ENCODE results near the gene KIF3A.
"Not testable (repeated sequence)": the region's sequence is repeated elsewhere in the genome, so short reads cannot be mapped to it uniquely, and the experiment has no call there.

Gene KIF3A

DNA sequence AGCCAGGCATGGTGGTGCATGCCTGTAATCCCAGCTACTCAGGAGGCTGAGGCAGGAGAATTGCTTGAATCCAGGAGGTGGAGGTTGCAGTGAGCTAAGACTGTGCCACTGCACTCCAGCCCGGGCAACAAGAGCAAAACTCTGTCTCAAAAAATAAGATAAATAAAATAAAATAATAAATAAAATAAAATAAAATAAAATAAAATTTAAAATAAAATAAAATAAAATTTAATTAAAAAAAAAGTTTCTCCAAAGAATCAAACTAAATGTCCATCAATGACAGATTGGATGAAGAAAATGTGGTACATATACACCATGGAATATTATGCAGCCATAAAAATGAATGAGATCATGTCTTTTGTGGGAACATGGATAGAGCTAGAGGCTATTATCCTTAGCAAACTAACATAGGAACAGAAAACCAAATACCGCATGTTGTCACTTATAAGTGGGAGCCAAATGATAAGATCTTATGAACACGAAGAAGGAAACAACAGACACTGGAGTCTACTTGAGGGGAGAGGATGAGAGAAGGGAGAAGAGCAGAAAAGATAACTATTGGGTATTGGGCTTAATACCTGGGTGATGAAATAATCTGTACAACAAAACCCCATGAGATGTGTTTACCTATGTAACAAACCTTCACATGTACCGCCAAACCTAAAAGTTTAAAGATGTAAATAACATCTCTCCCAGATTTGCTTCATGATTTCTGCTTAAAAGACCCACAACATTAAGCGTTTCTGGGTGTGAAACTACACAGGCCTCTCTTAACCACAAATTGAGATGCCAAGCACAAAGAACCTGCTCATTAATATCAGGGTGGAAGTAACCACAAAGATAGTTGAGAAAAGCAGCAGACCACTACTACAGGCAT is 45.4 kb downstream of the KIF3A start:
- H2BK15ac ChIP-seq (ENCODE audit: low read length); H3K14ac ChIP-seq (ENCODE audit: low read length); H3K4me3 ChIP-seq (ENCODE audit: low read length in 2 of 2); H3K23ac ChIP-seq (ENCODE audit: low read depth, low read length, poor library complexity); DNase-seq (ENCODE audit: low spot score); H3K9ac ChIP-seq (ENCODE audit: low read depth, low read length, poor library complexity); H2BK120ac ChIP-seq (ENCODE audit: low read depth, low read length); H3K4me2 ChIP-seq (ENCODE audit: insufficient read depth, low read length, poor library complexity, severe bottlenecking); H3K4ac ChIP-seq (ENCODE audit: low read length); H3K27ac ChIP-seq (replicated peaks; ENCODE audit: low read length); H3K27me3 ChIP-seq (ENCODE audit: control insufficient read depth in 3 of 3, insufficient read depth in 3 of 3, low read depth in 1 of 3, low read length in 3 of 3); H3K4me1 ChIP-seq (ENCODE audit: control insufficient read depth in 2 of 2, insufficient read depth in 1 of 2, low read depth in 1 of 2, low read length in 2 of 2); H2BK5ac ChIP-seq (ENCODE audit: low read length); H2BK12ac ChIP-seq (ENCODE audit: low read length); H2AFZ ChIP-seq (ENCODE audit: low read length); H4K91ac ChIP-seq (ENCODE audit: low read depth, low read length, poor library complexity); H3K79me1 ChIP-seq (ENCODE audit: low read depth, low read length); H3K9me3 ChIP-seq (replicated peaks in 1 of 2; ENCODE audit: control insufficient read depth in 2 of 2, insufficient read depth in 1 of 2, low read depth in 1 of 2, low read length in 2 of 2); H2AK5ac ChIP-seq (ENCODE audit: low read depth, low read length); H4K8ac ChIP-seq (ENCODE audit: low read depth, low read length); H3K36me3 ChIP-seq (replicated peaks in 1 of 2; ENCODE audit: control insufficient read depth in 2 of 2, insufficient read depth in 2 of 2, low read length in 2 of 2); H3K18ac ChIP-seq (ENCODE audit: low read length): not testable (repeated sequence)
- no CpG with 5 or more reads among the region's 5 CpGs for WGBS, 2 donors (ENCODE audit: extremely low coverage in 2 of 2, insufficient read length in 2 of 2, insufficient replicate concordance in 1 of 2)

DNA sequence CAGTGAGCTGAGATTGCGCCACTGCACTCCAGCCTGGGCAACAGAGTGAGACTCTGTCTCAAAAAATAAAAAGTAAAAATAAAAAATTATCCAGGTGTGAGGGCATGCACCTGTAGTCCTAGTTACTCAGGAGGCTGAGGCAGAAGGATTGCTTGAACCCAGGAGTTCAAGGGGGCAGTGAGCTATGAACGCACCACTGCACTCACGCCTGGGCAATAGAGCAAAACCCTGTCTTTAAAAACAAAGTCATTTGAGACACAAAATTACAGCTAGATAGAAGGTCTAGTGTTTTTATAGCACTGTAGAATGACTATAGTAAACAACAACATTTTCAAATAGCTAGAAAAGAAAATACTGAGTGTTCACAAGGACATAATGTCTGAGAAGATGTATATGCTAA is 47.2 kb downstream of the KIF3A start:
- Histone ChIP-seq H2BK15ac (ENCODE audit: low read length) (no peak overlapping the region), H3K27me3 (ENCODE audit: control insufficient read depth in 3 of 3, insufficient read depth in 3 of 3, low read depth in 1 of 3, low read length in 3 of 3) (no peaks in the 10 kb centered on the region), H3K18ac (ENCODE audit: low read length) (no peak overlapping the region), H2BK120ac (ENCODE audit: low read depth, low read length) (no peak overlapping the region), H2BK5ac (ENCODE audit: low read length) (no peak overlapping the region), H3K9me3 (replicated peaks in 1 of 2; ENCODE audit: control insufficient read depth in 2 of 2, insufficient read depth in 1 of 2, low read depth in 1 of 2, low read length in 2 of 2) (no peaks in the 10 kb centered on the region), H3K4me2 (ENCODE audit: insufficient read depth, low read length, poor library complexity, severe bottlenecking) (no peak overlapping the region), H2AK5ac (ENCODE audit: low read depth, low read length) (no peak overlapping the region), H4K91ac (ENCODE audit: low read depth, low read length, poor library complexity) (no peak overlapping the region), H3K14ac (ENCODE audit: low read length) (no peak overlapping the region), H3K27ac (replicated peaks; ENCODE audit: low read length) (no peak overlapping the region), H4K8ac (ENCODE audit: low read depth, low read length) (no peak overlapping the region), H3K79me1 (ENCODE audit: low read depth, low read length) (no peaks in the 10 kb centered on the region), H2BK12ac (ENCODE audit: low read length) (no peak overlapping the region), H3K4ac (ENCODE audit: low read length) (no peak overlapping the region), H3K23ac (ENCODE audit: low read depth, low read length, poor library complexity) (no peak overlapping the region), H3K9ac (ENCODE audit: low read depth, low read length, poor library complexity) (no peak overlapping the region), H2AFZ (ENCODE audit: low read length) (no peak overlapping the region), H3K4me1 (ENCODE audit: control insufficient read depth in 2 of 2, insufficient read depth in 1 of 2, low read depth in 1 of 2, low read length in 2 of 2) (no peaks in the 10 kb centered on the region), H3K36me3 (replicated peaks in 1 of 2; ENCODE audit: control insufficient read depth in 2 of 2, insufficient read depth in 2 of 2, low read length in 2 of 2) (no peaks in the 10 kb centered on the region), H3K4me3 (ENCODE audit: low read length in 2 of 2) (no peak overlapping the region)
- DNase-seq (ENCODE audit: low spot score): no peak
- no CpG with 5 or more reads among the region's 3 CpGs for WGBS, 2 donors (ENCODE audit: extremely low coverage in 2 of 2, insufficient read length in 2 of 2, insufficient replicate concordance in 1 of 2)

DNA sequence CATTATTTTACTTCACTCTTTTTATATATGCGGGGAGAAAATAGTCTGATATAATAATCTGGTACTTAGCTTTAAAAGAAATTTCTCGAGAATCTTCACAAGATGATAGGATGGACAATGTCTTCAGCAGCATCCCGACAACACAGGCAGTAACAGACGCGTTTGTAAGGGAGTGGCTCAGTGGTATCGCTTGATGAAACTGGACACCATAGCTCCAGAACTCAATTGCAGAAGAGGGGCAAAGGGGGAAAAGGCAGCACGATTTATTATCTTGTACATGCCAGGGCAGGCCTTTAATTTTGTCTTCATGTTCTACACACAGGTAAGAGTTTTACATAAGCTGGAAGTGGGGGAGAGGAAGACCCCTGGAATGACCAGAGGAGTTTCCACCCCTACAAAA is 47.8 kb downstream of the KIF3A start:
- Histone ChIP-seq H3K36me3 (replicated peaks in 1 of 2; ENCODE audit: control insufficient read depth in 2 of 2, insufficient read depth in 2 of 2, low read length in 2 of 2) (no peaks in the 10 kb centered on the region), H3K9me3 (replicated peaks in 1 of 2; ENCODE audit: control insufficient read depth in 2 of 2, insufficient read depth in 1 of 2, low read depth in 1 of 2, low read length in 2 of 2) (no peaks in the 10 kb centered on the region), H4K8ac (ENCODE audit: low read depth, low read length) (no peak overlapping the region), H3K23ac (ENCODE audit: low read depth, low read length, poor library complexity) (no peak overlapping the region), H2AFZ (ENCODE audit: low read length) (no peak overlapping the region), H2BK5ac (ENCODE audit: low read length) (no peak overlapping the region), H3K4me1 (ENCODE audit: control insufficient read depth in 2 of 2, insufficient read depth in 1 of 2, low read depth in 1 of 2, low read length in 2 of 2) (no peaks in the 10 kb centered on the region), H3K4me2 (ENCODE audit: insufficient read depth, low read length, poor library complexity, severe bottlenecking) (no peak overlapping the region), H3K27ac (replicated peaks; ENCODE audit: low read length) (no peak overlapping the region), H3K9ac (ENCODE audit: low read depth, low read length, poor library complexity) (no peak overlapping the region), H2BK12ac (ENCODE audit: low read length) (no peak overlapping the region), H3K18ac (ENCODE audit: low read length) (no peak overlapping the region), H2BK120ac (ENCODE audit: low read depth, low read length) (no peak overlapping the region), H3K4me3 (ENCODE audit: low read length in 2 of 2) (no peak overlapping the region), H3K79me1 (ENCODE audit: low read depth, low read length) (no peaks in the 10 kb centered on the region), H2AK5ac (ENCODE audit: low read depth, low read length) (no peak overlapping the region), H3K27me3 (ENCODE audit: control insufficient read depth in 3 of 3, insufficient read depth in 3 of 3, low read depth in 1 of 3, low read length in 3 of 3) (no peaks in the 10 kb centered on the region), H3K14ac (ENCODE audit: low read length) (no peak overlapping the region), H2BK15ac (ENCODE audit: low read length) (no peak overlapping the region), H4K91ac (ENCODE audit: low read depth, low read length, poor library complexity) (no peak overlapping the region), H3K4ac (ENCODE audit: low read length) (no peak overlapping the region)
- no peak for DNase-seq (ENCODE audit: low spot score)
- WGBS, 2 donors (ENCODE audit: extremely low coverage in 2 of 2, insufficient read length in 2 of 2, insufficient replicate concordance in 1 of 2): no CpG with 5 or more reads among the region's 7 CpGs

DNA sequence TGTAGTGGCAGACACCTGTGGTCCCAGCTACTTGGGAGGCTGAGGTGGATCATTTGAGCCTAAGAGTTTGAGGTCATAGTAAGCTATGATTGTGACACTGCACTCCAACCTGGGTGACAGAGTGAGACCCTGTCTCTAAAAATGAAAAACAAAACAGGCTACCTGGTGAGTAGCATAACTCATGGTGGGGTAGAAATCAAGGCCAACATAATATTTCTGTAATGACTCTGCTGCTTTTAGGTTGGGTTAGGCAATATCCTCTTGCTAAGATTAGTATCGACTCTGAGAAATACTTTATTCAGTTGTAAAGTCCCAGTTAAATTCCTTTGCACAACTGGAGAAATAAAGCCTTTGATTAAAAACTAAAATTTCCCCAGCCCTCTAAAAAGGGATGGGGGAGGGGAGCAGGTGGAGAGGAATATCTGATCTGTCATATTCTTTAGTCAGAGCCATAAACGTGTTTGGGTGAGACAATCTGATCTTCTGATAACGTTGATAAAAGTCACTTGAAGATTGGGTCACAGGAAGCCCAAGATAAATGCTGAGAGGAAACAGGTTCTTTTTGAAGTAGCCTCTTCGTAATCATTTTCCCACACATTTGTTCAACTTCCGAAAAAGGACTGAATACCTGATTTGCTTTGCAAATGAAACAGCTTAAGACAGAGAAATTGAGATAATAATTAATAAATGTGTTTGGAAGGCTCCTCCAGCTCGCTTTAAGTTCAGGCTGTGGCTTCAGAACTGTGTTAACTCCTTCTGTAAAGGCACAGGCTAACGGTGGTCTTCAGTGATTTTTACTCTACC is 48.6 kb downstream of the KIF3A start:
- H3K27me3 ChIP-seq (ENCODE audit: control insufficient read depth in 3 of 3, insufficient read depth in 3 of 3, low read depth in 1 of 3, low read length in 3 of 3): no peaks in the 10 kb centered on the region
- no peak overlapping the region for H3K14ac ChIP-seq (ENCODE audit: low read length)
- H2BK12ac ChIP-seq (ENCODE audit: low read length): no peak overlapping the region
- H4K8ac ChIP-seq (ENCODE audit: low read depth, low read length): no peak overlapping the region
- H4K91ac ChIP-seq (ENCODE audit: low read depth, low read length, poor library complexity): no peak overlapping the region
- H3K4me1 ChIP-seq (ENCODE audit: control insufficient read depth in 2 of 2, insufficient read depth in 1 of 2, low read depth in 1 of 2, low read length in 2 of 2): no peaks in the 10 kb centered on the region
- H3K4me2 ChIP-seq (ENCODE audit: insufficient read depth, low read length, poor library complexity, severe bottlenecking): no peak overlapping the region
- no peaks in the 10 kb centered on the region for H3K9me3 ChIP-seq (replicated peaks in 1 of 2; ENCODE audit: control insufficient read depth in 2 of 2, insufficient read depth in 1 of 2, low read depth in 1 of 2, low read length in 2 of 2)
- no peaks in the 10 kb centered on the region for H3K79me1 ChIP-seq (ENCODE audit: low read depth, low read length)
- no peak overlapping the region for H2AK5ac ChIP-seq (ENCODE audit: low read depth, low read length)
- H2BK5ac ChIP-seq (ENCODE audit: low read length): no peak overlapping the region
- DNase-seq (ENCODE audit: low spot score): no peak
- no peak overlapping the region for H3K4me3 ChIP-seq (ENCODE audit: low read length in 2 of 2)
- no peak overlapping the region for H3K23ac ChIP-seq (ENCODE audit: low read depth, low read length, poor library complexity)
- H3K4ac ChIP-seq (ENCODE audit: low read length): no peak overlapping the region
- no peak overlapping the region for H2BK15ac ChIP-seq (ENCODE audit: low read length)
- no peak overlapping the region for H3K27ac ChIP-seq (replicated peaks; ENCODE audit: low read length)
- H2AFZ ChIP-seq (ENCODE audit: low read length): no peak overlapping the region
- WGBS, 2 donors (ENCODE audit: extremely low coverage in 2 of 2, insufficient read length in 2 of 2, insufficient replicate concordance in 1 of 2): no CpG with 5 or more reads among the region's 7 CpGs
- H2BK120ac ChIP-seq (ENCODE audit: low read depth, low read length): no peak overlapping the region
- no peaks in the 10 kb centered on the region for H3K36me3 ChIP-seq (replicated peaks in 1 of 2; ENCODE audit: control insufficient read depth in 2 of 2, insufficient read depth in 2 of 2, low read length in 2 of 2)
- H3K9ac ChIP-seq (ENCODE audit: low read depth, low read length, poor library complexity): no peak overlapping the region
- no peak overlapping the region for H3K18ac ChIP-seq (ENCODE audit: low read length)

Data from neuronal stem cell (in vitro differentiated cells).